Measurements from ENCODE around the gene POLR2J.
"Not testable (repeated sequence)": the region's sequence is repeated elsewhere in the genome, so short reads cannot be mapped to it uniquely, and the experiment has no call there.

POLR2J gene

GRCh38 chr7:102494473-102495149, 15.9 kb upstream of the POLR2J start:
- not testable (repeated sequence) for DNase-seq (ENCODE audit: low read depth)

- not testable (repeated sequence) for DNase-seq (ENCODE audit: low read depth)
Measured at GRCh38 chr7:102494026-102494425, 15.3 kb upstream of the POLR2J start.

GRCh38 chr7:102493220-102493935, 14.7 kb upstream of the POLR2J start:
- DNase-seq (ENCODE audit: low read depth), result not testable (repeated sequence)

- DNase-seq (ENCODE audit: low read depth), result peak; percentile 51
Measured at GRCh38 chr7:102490529-102491075, 11.9 kb upstream of the POLR2J start.

GRCh38 chr7:102484317-102484716, 5.6 kb upstream of the POLR2J start:
- DNase-seq (ENCODE audit: low read depth), result not testable (repeated sequence)

GRCh38 chr7:102481962-102482361, 3.2 kb upstream of the POLR2J start:
- not testable (repeated sequence) for DNase-seq (ENCODE audit: low read depth)

GRCh38 chr7:102479982-102480637, 1.4 kb upstream of the POLR2J start:
- DNase-seq (ENCODE audit: low read depth), result not testable (repeated sequence)

GRCh38 chr7:102479209-102479584, 475 bp upstream of the POLR2J start:
- DNase-seq (ENCODE audit: low read depth), result not testable (repeated sequence)

- DNase-seq (ENCODE audit: low read depth), result not testable (repeated sequence)
Measured at GRCh38 chr7:102474736-102475435, 3.8 kb downstream of the POLR2J start.

GRCh38 chr7:102474116-102474515, 4.6 kb downstream of the POLR2J start:
- DNase-seq (ENCODE audit: low read depth), result not testable (repeated sequence)

GRCh38 chr7:102473271-102473991, 5.3 kb downstream of the POLR2J start:
- no peak for DNase-seq (ENCODE audit: low read depth)

- no peak for DNase-seq (ENCODE audit: low read depth)
Measured at GRCh38 chr7:102472126-102473041, 6.3 kb downstream of the POLR2J start.

- DNase-seq (ENCODE audit: low read depth), result no peak
Measured at GRCh38 chr7:102471791-102472125, 7.0 kb downstream of the POLR2J start.

GRCh38 chr7:102469972-102470825, 8.5 kb downstream of the POLR2J start:
- no peak for DNase-seq (ENCODE audit: low read depth)

- no peak for DNase-seq (ENCODE audit: low read depth)
Measured at GRCh38 chr7:102469351-102469971, 9.3 kb downstream of the POLR2J start.

- no peak for DNase-seq (ENCODE audit: low read depth)
Measured at GRCh38 chr7:102468478-102469350, 10.0 kb downstream of the POLR2J start.

GRCh38 chr7:102467581-102468477, 10.9 kb downstream of the POLR2J start:
- no peak for DNase-seq (ENCODE audit: low read depth)

Measured in activated T-cell treated with anti-CD3 and anti-CD28 coated beads for 24 hours (primary cell).